ENCODE results near the gene EMILIN2.
"Not testable (repeated sequence)": the region's sequence is repeated elsewhere in the genome, so short reads cannot be mapped to it uniquely, and the experiment has no call there.

EMILIN2 gene

GRCh38 chr18:2843146-2843545 is 3.7 kb upstream of the EMILIN2 start:
- no peak for DNase-seq (ENCODE audit: low spot score)

DNA sequence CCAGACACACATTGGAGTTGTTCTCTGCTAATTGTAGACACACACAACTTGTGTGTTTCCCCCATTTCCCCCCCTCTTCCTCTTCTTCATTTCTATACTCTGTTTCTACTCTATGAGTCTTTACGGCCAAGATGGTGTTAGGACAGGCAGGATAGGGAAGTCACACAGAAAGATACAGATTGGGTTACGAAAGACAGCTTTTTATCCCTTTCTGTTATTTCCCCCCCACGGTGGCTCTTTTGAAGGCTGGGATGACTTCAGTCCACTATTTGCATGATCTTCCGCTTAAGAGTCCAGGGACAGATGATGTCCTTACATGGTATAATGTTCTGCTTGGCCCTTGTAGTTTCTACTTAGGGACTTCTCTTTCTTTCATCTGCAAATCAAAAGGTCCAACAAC is 1.6 kb upstream of the EMILIN2 start:
- no peak for DNase-seq (ENCODE audit: low spot score)

DNA sequence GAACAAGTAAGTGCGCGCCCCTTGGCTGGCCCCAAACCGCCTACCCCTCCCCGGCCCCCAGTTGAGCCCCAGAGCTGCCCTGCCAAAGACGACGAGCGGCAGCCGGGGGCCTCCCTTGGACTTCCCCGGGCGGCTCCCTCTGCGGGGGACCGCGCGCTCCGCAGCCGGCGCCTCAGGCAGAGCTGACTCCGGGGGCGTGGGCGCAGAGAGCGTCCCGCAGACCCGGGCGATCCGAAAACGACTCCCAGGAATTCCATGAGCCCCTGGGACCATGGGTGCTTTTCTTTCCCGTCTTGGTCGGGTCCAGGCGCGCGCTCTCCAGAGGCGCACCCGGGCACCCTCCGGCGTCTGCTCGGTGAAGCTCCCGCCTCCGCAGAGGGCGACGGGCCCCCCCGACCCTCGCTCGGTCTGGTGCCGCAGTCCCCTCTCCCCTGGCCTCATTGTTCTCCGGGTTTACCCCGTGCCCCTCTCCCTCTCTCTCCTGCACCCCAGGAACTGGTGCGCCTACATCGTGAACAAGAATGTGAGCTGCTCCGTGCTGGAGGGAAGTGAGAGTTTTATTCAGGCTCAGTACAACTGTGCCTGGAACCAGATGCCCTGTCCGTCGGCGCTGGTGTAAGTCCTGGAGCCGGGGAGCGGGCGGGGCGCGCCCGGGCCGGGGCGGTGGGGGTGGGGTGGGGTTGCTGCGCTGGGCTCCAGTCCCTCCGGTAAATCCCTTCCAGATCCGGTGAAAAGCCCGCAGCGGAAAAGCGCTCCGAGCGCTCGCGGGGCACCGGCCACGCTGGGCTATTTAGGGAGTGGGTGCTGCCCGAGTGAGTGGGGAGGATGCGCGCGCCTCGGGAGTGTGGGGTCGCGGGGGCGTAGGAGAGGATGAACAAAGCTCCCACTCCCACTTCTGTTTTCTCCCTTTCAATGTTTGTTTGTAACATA is 776 bp downstream of the EMILIN2 start:
- no peak for DNase-seq (ENCODE audit: low spot score)

GRCh38 chr18:2848247-2849246 is 1.7 kb downstream of the EMILIN2 start:
- DNase-seq (ENCODE audit: low spot score) = no peak

DNA sequence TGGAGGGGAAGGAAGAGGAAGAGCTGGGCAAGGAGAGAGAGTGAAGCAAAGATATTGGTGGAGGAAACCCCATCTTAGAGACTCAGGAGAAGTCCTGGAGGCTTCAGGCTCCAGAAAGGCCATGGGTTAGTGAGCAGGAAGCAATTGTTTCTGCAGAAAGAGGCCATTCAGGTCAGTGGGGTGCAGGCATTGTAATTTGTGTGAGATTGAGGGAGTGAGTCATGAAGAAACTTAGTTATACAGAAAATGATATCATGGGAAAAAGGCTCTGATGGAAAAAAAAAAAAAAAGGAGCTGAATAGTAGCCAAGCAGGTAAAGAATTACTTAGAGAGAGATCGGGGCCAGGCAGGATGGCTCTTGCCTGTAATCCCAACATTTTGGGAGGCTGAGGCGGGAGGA is 4.0 kb downstream of the EMILIN2 start:
- DNase-seq (ENCODE audit: low spot score) = no peak

- no peak for DNase-seq (ENCODE audit: low spot score)
Measured at GRCh38 chr18:2851771-2852170, 5.0 kb downstream of the EMILIN2 start.

DNA sequence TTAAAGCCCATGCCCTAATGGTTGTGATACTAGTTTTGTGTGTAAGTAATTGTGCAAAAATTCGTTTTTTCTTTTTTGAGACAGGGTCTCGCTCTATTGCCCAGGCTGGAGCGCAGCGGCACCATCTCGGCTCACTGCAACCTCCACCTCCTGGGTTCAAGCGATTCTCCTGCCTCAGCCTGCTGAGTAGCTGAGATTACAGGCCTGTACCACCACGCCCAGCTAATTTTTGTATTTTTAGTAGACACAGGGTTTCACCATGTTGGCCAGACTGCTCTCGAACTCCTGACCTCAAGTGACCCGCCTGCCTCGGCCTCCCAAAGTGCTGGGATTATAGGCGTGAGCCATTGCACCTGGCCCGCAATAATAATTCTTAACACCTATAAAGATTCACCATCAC is 5.7 kb downstream of the EMILIN2 start:
- DNase-seq (ENCODE audit: low spot score) = not testable (repeated sequence)

DNA sequence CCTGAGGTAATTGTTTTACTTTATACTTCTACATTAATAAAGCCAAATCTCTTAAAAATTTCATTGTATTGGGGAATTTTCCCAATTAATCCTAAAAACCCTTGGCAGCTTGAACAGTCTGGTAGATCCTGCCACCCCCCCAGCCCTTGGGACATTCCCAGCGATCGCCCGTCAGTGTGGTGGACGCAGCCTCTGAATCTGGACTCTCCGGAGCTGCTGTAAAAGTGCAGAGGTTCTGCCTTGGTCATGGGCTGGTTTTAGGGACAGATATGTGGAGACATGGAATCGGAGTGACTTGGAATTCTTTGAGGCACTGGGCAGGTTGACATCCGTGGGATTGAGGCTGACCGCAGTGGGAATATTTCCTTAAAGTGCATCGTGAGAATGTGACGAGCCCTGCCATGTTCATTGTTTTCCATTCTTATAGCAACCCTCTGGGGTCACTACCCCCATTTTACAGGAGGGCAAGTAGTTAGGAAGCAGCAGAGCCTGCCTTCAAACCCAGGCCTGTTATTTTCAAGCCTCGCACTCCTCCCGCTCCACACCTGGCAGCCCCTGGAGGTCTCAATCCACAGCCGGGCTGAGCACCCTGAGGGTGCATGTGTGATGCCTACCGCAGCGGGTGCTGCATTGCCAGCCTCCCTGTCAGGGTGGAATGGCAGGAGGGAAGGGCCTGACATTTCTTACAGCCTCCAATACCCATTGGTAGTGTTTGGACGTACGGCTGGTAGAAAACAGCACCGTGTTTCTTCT is 6.5 kb downstream of the EMILIN2 start:
- no peak for DNase-seq (ENCODE audit: low spot score)

GRCh38 chr18:2853926-2854664 is 7.3 kb downstream of the EMILIN2 start:
- no peak for DNase-seq (ENCODE audit: low spot score)

DNA sequence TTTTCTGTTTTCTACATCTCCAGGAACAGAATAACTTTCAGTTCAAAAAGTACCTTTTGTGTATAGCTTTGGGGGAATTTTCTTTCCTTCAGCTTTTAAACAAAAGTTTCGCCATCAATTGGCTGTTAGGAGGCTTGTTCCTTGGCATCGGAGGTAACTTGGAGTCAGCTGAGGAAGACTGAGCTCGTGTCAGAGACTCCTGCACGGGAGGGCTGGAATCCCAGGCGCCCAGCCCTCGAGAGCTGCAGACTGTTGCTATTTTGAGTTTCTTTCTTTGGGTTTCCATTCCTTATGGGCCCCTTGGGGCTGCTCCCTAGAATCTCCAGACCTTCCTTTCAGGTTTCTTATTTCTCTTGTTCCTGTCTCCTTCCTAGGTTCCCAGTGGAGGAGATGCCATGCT is 8.1 kb downstream of the EMILIN2 start:
- no peak for DNase-seq (ENCODE audit: low spot score)

DNA sequence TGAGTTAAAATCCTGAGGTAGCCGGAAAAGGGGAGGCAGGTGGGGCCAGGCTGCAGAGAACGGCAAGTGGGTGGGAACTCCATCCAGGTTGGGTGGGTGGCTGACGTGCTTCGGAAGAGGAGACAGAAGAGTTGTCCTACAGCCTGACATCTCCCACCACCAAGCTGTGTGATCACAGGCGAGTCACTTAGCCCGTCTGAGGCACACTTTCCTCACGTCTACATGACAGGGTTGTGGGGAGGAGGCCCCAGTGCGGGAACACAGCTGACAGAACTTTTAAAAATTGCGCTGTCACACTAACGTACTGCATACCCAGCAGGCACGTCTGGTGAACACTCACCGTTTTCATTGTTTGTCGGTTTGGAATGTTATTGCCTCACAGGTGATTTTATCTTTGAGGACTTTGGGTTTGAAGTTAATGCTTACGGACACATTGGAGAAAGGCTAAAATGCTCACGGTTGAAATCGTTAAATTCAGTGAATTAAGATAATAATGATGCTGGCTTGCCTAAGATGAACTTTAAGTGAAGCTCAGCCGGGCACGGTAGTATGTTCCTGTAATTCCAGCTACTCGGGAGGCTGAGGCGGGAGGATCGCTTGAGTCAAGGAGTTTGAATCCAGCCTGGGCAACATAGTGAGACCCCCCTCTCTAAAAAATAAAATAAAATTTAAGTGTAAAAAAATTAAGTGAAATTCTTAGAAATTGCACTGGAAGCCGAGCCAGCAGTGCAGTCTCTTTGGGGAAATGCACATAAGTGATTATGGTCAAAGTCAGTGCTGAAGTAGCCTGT is 8.9 kb downstream of the EMILIN2 start:
- no peak for DNase-seq (ENCODE audit: low spot score)

DNA sequence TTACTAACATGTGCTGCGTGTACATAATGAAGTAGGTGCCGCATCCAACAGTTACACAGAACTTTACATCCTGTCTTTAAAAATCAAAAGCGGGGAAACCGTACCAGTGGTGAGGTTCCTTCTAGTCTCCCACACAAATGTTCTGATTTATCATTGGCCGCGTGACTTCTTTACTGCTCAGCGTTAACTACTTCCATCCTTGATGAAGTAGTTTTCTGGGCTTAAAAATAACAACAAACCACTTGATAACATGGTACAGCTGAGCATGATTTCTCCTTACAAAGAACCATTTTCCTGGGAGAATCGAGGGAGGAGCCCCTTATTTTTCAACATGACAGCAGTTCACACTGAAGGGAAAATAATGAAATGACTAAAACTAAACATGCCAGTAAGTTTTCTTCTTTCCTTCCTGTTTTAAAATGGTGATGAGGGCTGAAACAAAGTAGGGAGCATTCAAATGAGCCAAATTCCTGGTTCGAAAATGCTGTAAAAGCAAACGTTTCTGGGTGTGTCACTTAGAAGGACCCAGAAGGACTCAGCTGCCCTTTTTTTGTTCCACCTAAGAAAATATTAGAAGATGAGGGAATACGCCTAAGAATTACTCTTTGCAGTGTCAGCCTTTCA is 9.9 kb downstream of the EMILIN2 start:
- no peak for DNase-seq (ENCODE audit: low spot score)

DNA sequence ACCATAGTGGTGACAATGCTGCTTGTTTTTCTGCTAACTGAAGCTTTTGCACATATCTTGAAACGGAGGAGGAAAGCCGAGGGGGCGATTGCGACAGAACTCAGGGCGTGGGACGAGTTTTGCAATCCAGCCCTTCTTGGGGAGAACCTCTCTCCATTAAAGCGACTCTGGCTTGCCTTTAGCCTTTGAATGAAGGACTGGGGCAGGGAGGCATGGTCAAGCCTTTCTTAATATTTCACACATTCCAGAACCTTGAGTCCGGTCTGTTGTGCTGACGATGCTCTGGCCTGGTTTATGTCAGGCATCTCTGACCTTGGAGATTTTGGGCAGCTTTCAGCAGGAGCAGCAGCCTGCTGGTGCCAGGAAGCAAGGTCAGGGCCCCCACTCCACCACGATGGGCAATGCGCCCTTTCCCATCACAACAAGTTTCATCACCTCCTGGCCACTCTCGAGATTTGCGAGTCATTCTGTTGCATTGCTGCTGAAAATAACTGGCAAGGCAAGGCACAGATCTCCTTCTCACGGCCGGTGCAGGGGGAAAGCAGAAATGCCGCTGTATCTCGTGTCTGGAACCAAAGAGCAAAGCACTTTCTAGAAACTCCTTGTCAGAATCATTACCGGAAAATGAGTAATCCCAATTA is 10.8 kb downstream of the EMILIN2 start:
- no peak for DNase-seq (ENCODE audit: low spot score)

- DNase-seq (ENCODE audit: low spot score) = not testable (repeated sequence)
Measured at GRCh38 chr18:2860397-2860796, 13.6 kb downstream of the EMILIN2 start.

DNA sequence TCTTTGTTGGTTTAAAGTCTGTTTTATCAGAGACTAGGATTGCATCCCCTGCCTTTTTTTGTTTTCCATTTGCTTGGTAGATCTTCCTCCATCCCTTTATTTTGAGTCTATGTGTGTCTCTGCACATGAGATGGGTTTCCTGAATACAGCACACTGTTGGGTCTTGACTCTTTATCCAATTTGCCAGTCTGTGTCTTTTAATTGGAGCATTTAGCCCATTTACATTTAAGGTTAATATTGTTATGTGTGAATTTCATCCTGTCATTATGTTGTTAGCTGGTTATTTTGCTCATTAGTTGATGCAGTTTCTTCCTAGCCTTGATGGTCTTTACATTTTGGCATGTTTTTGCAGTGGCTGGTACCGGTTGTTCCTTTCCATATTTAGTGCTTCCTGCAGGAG is 17.2 kb downstream of the EMILIN2 start:
- DNase-seq (ENCODE audit: low spot score) = not testable (repeated sequence)

DNA sequence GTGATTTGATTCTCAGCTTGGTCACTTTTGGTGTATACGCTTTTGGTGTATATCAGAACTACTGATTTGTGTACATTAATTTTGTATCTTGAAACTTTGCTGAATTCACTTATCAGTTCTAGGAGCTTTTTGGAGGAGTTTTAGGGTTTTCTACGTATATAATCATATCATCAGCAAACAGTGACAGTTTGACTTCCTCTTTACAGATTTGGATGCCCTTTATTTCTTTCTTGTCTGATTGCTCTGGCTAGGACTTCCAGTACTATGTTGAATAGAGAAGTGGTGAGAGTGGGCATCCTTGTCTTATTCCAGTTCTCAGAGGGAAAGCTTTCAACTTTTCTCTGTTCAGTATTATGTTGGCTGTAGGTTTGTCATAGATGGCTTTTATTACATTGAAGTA is 19.7 kb downstream of the EMILIN2 start:
- DNase-seq (ENCODE audit: low spot score) = not testable (repeated sequence)

DNA sequence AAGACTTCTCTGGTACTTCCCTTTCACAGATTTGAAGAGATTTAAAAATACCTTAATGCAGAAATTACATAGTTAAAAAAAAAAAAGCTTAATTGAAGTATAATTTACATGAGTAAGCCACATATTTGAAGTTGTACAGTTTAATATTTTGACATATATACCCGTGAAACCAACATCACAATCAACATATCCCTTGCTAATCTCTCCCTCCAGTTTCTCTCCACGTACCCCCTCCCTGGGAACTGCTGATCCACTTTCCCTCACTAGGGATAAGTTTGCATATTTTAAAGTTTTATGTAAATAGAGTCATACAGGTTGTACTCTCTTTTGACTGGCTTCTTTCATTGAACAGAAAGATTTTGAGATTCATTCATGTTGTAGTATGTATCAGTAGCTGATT is 22.4 kb downstream of the EMILIN2 start:
- DNase-seq (ENCODE audit: low spot score) = no peak

GRCh38 chr18:2871111-2871720 is 24.4 kb downstream of the EMILIN2 start:
- no peak for DNase-seq (ENCODE audit: low spot score)

DNA sequence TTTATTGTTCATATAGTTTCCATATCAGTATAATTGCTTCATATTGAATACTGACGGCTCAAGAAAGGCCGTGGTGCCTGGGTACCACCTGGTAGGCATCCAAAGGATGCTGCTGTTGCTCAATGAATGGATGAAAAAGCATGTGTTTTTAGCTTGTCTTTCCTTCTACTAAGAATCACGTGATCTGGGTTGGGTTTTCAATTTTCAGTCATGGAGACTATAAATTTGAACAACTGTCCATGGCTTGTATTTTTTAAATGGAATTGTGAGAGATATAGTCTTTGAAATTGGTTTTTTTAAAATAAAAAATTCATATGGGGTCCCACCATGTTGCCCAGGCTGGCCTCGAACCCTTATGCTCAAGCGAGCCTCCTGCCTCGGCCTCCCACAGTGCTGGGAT is 25.3 kb downstream of the EMILIN2 start:
- DNase-seq (ENCODE audit: low spot score) = no peak
